GM11168 (cell line): ENCODE measurements around the gene C2CD4D.
"Not testable (repeated sequence)": the region's sequence is repeated elsewhere in the genome, so short reads cannot be mapped to it uniquely, and the experiment has no call there.

Experiments used
- in situ Hi-C: fragments of 300-500 bp; cut with MboI; formaldehyde crosslinking; loops from one replicate; pipeline ENCODE4 v1.12.0; 2022; ENCODE audit warnings: low sequenced_read_pairs; ENCODE audit not compliant: unreplicated experiment

Gene C2CD4D

DNA sequence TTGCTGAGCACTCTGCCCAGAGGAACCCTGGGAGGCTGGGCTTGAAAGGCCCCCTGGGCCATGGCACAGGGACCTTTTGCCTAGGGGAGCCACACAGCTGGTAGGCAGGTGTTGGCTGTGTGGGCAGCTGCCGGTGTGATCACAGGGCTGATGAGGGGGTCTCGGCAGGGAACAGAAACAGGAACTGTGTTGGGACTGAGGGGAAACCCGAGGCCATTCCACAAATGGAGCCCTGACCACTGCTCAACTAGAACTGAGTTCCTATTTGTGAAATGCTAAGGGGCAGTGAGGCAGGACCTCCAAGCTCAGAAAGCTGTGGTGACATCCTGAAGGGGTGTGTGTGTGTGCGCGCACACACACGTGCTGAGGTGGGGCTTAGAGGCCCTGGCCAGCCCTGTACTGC lies 20.3 kb upstream of the C2CD4D start:
- in situ Hi-C loops = no loop called here

DNA sequence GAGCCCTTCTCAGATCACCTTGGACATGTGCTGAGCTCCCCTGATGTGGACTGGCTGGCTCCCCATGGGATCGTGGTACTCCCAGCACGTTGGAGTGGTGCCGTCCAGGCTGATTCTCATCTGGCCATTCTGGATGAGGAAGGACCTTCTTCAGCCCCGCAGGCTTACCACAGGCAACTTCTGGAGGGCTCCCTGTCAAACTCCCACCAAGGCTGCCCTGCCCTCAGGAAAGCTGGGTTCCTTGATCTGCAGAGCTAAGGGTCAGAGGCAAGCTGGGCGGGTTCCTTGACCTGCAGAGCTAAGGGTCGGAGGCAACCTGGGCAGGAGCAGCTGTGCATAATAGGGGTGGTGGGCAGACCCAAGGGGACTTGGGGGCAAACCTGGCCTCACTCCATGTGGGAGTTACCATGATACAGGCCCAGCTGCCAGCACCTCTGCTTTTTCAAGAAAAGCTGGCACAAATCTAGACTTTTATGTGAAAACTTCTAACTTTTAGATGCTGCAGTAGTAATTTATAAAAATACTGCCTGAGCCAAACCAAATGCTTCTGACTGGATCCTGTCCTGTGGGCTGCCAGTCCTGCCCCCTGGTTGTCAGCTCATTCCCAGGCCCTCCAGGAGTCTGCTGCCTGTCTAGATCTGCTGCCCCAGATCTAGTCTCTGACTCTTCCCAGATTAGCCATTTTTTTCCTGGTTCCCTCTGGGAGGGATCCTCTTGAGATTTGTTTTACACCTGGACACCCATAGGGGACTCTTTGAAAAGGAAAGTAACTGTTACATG lies 19.5 kb upstream of the C2CD4D start:
- in situ Hi-C loops = no loop called here

DNA sequence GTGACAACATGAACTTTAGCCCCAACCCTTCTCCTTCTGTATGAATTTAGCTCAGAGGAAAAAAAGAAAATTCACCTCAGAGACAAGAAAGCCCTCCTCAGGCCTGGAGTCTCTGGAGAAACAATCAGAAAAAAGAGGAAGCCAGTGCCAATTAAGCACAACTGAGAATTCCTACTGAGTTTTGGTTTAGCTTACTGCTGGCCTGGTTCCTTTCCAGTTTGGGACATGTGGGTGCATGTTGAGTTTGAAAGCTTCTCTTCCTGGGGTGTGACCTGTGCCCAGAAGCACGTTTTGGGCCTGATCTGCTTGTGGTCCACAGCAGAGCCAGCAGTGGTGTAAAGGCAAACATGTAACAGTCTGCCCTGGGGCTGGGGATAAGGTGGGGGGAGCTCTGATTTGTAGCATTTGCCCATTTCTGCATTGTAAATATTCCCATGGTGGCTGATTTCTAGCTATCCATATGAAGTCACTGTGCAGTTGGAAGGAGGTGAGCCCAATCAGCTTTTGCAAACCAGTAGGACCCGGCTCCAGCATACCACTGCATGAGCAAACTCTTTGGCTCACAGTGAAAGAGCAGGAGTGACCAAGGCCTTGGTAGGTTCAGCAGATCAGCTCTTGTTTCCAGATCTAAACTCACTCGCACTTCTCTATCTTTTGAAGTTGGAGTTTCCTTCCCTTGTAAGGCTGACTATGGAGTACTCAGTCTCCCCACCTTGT lies 18.6 kb upstream of the C2CD4D start:
- in situ Hi-C loops = no loop called here

DNA sequence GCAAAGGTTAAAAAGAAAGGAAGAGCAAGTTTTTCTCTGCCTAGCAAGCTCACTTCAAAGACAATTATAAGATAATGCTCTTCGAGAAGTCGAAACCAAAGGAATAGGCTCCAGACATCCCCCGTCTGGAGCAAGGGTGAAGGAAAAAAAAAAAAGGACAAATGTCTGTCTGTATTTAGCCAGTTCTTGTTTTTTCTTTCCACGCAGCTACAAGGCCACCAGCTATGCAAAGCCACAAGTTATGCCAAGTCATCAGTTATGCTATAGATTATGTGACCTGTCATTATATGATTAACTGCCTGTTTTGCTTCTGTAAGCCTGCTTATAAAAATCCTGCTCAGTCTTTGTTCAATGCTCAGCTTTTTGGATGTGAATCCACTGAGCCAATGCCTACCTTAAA lies 16.3 kb upstream of the C2CD4D start:
- in situ Hi-C loops = no loop called here

DNA sequence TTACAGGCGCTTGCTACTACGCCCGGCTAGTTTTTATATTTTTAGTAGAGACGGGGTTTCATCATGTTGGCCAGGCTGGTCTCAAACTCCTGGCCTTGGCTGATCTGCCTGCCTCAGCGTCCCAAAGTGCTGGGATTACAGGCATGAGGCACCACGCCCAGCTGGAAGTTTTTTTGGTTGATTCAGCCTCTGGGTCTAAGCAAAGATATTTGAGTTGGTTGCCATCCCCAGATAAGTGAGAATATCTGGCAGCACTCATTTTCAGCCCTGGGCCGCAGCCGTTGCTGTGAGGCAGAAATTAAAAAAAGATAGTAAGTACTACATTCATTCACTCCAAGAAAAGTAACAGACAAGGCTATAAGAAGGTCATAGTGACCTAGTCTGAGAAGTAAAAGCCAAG lies 15.9 kb upstream of the C2CD4D start:
- in situ Hi-C loops = not testable (repeated sequence)

DNA sequence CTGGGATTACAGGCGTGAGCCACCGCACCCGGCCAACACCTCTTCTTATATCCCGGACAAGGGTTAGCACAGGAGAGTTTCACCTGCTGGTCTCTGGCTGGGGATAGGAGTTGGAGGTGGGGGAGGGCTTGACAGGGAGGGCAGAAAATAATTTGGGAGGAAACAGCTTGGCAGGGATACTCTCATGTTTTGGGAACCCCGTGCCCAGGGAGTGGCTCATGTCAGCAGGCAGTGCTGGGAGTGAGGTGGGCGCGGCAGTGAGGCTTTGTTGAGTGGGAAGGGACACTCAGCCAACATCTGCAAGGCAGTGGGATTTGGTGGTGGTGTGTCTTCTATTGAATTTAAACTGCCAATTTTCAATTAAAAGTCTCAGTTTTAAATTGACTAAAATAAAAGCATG lies 15.0 kb upstream of the C2CD4D start:
- in situ Hi-C loops = no loop called here

DNA sequence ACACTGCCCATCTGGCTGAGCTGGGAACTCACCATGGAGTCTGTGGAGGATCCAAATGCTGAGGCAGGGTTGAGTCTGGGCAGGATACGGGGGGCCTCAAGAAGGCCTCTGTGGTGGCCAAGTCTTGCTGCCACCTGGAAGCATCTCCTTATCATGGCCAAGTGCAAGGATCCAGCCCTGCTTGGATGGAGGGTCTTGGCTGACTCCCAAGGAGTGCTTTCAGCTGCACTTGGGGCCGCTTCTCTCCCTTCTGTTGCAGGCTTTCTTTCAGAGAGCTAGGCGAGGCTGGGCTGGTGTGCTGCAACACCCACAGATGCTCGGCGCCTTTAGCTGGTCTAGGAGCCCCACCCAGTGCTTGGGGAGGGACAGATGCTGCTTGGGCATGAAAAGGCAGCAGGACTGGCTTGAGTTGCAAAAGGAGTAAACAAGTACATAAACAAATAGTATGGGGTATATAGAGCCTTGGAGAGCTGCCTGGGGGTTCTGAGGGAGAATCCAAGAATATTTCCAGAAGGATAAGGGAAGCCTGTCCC lies 13.9 kb upstream of the C2CD4D start, which contains the start of gene THEM5:
THEM5 (minus strand) TSS at position 302 of the 533 bp plus-strand sequence; CDS start at position 155, 147 bp downstream.
- in situ Hi-C loops = no loop called here

DNA sequence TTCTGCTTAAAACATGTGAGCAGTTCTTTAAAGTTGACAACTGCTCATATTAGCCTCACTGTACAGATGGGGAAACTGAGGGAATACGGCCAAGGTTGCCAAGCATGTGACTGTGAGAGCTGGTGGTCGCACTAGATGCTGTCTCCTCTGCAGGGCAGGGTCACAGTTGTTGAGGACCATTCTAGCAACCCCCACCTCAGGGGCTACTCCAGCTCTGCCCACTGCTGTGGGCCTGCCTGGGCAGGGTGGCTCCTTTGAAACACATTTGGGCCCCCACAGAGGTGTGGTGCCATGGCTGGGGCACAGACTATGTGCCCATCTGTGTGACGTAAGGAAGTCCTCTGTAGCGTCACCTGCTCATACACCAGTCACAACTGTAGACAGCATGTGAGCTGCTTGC lies 13.1 kb upstream of the C2CD4D start:
- in situ Hi-C loops = no loop called here

DNA sequence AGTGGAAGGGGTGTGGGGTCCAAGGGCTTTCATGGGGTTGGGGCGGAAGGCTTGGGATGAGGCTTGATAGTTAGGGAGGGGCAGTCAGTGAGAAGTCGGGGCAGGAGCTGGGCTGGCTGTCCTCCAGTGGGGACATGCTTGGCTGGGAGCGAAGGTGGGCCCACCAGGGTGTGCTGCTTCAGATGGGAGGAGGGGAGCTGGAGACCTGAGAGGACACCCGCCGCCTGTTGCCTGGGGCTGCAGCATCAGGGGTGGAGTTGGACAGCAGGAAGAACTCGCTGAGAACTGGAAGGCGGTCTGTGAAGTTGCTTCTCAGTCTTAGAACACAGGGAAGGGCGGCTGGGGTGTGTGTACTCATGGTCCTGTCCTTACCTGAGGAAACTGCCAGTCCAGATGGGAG lies 12.3 kb upstream of the C2CD4D start:
- in situ Hi-C loops = no loop called here

DNA sequence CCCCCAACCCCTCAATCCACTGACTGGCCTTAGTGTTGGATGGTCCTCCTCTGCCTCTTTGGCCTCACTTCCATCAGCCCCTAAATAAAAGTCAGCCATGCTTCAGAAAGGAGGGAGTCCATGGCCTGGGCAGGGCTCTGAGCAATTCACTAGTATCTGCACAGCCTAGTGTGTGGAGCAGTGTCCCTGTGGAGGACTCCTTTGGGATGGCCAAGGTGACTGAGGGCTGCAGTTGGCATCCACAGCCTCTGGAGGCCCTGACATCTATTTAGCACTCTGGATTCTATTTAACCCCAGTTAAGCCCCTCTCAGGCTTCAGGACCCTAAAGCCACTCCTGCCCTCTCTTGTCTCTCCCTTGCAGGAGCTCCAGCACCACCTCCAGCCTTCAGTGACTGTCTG lies 10.3 kb upstream of the C2CD4D start:
- in situ Hi-C loops = no loop called here

DNA sequence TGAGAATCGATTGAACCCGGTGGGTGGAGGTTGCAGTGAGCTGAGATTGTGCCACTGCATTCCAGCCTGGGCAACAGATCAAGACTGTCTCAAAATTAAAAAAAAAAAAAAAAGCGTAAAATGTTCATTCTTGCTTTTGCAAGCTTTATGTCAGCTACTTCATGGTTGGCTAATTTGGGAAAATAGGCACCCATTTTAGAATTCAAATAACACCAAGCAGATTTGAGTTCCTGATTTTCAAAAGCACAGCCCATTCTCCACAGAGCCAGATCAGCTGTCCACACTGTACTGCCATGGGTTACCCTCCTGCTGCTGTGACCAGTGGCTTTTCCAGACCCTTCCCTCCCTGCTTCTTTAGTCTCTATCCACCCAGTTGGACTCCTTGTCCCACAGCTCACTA lies 9.5 kb upstream of the C2CD4D start:
- in situ Hi-C loops = no loop called here

DNA sequence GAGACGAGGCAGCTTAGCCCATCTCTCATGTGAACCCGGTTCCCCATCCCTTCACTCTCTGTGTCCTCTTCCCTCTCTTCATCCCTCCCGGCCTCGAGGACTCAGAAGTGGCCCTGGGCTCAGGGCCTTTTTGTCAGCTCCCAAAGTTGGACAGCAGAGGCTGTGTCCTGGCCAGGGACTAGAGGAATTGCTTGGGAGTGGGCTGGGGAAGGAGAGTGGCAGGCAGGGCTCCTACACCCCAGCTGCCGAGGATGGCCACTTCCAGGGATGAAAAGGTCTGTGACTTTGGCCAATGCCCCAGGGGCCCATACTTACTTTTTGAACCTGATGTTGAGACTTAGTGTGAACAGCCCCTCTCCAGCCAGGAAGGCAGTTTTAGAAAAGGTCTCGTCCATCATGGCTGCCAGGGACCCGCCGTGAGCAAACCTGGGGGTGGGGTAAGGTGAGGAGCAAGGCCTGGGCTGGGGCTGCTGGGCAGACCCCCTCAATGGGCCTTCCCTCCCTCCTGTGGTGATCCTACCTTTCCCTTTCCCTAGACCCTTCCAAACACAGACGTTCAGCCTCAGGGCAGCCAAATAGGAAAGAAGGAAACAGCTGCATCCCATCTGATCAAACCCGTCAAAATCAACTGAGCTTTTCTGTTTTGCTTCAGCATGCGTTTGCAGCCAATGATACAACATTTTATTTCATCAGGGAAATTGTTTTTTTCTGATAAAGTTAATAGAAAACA lies 8.4 kb upstream of the C2CD4D start:
- in situ Hi-C loops = no loop called here

DNA sequence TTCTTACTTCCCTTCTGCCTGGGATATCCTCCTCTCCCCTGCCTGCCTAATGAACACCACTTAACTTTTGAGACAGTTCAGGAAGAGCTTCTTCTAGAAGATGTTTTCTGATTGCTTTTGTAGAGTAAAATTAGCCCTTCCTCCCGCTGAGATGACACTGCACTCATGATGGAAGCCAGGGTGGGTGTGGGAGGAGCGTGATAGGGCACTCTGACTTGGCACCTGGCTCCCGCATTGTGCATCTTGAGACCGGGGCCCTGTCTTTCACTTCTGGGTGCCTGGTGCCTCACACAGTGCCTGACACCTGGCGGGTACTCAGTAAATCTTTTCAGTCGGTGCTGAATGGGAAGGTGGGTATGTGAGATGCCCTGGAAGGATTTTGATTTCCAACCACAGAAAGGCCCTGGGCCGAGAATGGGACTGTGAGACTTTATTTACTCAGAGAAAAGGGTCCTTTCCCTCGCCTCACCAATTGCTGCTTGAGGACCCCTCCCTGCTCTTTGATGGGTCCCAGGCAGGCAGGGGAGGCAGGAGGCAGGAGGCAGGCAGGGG lies 7.1 kb upstream of the C2CD4D start:
- in situ Hi-C loops = no loop called here

DNA sequence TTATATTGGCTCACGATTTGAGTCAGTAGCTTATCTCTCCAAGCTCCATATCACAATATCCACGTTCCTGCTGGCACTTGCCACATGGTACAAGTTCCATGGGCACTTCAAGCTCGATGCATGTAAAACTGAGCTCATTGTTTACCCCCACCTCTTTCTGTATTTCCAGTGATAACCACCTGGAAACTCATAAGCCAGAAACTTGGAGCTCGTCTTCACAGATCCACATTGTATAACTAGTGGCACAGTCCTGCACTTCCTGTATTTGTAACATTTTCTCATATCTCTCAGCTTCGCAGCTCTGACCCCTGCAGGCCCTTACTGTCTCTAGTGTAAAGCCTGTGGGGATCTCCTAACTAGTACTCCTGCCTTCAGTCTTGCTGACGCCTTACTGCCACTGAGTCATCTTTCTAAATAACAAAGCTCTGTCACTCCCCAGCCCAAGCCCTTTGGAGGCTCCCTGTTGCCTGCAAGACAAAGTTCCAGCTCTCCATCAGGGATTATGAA lies 6.5 kb upstream of the C2CD4D start:
- in situ Hi-C loops = no loop called here

DNA sequence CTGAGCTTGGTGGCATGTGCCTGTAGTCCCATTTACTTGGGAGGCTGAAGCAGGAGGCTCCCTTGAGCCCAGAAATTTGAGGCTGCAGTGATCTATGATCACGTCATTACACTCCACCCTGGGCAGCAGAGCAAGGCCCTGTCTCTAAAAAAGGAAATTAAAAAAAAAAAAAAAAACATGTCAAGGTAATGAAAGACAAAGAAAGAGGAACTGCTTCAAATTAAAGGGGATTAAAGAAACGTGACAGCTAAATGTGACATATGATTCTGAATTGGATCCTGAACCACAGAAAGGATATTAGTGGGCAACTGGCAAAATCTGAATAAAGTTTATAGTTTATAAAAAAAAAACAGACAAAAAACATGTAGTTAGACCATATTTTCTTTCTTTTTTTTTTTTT lies 3.8 kb upstream of the C2CD4D start:
- in situ Hi-C loops = no loop called here

DNA sequence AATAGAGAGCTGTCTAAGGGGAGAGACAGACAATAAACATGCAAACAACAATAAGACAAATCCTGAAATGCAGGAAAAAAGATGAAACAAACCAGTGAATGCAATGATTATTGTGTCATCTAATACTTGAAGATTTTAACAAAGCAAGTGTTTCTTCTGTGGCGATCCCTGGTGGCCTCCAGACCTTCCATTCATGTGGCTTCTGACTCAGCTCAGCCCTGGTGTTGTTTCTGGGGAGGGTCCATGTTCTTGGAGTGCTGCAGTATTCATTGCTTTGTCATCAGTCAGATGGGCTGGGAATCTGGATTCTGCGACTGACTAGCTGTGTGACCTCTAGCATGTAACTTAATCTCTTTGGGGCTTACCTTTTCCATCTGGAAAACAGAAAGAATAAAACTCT lies 1.5 kb upstream of the C2CD4D start:
- in situ Hi-C loops = no loop called here

DNA sequence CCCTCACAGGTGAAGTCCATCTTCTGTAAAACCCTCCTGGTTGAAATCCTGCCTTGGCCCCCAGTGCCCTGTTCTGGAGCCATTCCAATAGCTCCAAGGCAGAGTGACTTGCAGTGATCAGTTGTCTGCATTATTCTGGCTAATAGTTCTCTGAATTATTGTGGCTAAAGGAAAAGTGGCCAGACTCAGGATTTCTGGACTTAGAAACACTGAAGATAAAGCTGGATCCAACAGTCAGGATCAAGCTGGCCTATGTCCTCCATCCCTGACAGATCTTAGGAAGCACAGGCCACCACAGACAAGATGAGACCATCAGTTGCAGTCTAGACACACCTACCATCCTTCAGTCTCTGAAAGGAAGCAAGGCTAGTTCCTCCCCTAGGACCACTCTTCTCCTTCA lies 801 bp upstream of the C2CD4D start:
- in situ Hi-C loops = no loop called here

DNA sequence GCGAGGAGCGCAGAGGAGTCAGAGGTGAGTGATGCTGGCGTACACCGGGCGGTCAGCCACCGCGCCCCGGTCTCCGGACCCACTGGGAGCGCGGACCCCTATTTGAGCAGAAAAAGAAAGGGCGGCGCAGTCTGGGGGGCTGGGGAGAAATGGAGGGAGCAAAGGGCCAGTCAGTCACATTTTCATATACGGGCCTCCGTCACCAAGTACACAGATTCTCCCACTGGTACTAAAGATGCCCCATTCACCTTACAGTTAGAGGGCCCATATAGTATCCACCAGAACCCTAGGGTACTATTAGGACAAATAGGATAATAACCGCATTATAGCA lies 573 bp downstream of the C2CD4D start:
- in situ Hi-C loops = no loop called here

DNA sequence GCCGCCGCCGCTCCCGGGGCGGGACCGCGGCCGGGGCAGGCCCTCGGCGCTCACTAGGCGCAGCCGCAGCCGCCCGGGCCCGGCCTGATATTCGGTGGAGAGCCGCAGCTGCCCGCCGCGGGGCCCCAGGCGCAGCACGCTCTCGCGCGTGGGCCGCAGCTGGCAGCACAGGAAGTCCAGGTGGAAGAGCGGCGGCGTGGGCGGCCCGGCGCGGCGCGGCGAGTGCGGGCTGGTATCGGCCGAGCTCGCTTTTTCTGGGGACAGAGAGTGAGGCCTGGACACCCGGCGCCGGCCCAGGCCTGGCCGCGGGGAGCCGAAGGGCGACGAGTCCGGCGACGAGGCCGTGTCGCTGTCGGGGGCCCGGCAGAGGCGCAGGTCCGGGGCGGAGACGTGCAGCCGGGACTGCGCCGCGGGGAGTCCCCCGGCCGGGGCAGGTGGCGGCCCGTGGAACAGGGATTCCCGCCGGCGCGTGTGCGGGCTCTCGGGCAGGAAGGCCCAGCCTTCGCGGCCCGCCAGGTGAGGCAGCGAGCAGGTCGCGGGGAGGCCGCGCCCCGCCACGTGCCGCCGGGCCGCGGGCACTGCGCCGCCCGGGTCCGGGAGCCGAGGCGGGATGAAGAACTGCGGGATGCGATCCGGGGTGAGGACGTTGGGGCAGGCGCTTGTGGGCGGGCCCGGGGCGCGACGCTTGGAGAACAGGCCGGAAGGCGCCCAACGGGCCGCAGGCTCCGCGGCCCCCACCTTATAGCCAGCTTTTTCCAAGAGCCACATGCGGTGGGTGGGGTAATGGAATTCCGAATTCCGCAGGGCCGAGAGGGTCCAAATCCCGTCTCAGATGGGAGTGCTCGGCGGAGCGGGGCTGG lies 1.2 kb downstream of the C2CD4D start:
- in situ Hi-C loops = no loop called here

DNA sequence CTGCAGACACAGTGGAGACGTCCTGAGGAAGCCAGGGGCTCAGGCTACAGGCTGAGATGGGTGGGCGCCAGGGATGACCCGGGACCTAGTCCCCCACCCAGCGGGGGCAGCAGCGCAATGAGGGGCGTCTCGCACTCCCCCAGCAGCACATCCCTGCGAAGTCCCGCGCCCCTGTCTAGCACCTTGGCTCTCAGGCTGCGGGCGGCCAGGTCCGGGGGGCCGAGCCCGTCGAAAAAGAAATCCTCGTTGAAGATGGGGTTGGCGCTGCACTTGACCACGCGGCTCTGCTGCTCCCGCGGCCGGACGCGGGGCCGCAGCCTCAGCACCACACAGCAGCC lies 1.8 kb downstream of the C2CD4D start:
- in situ Hi-C loops = no loop called here
